ENCODE measurements around the gene TSNAX.

DNA sequence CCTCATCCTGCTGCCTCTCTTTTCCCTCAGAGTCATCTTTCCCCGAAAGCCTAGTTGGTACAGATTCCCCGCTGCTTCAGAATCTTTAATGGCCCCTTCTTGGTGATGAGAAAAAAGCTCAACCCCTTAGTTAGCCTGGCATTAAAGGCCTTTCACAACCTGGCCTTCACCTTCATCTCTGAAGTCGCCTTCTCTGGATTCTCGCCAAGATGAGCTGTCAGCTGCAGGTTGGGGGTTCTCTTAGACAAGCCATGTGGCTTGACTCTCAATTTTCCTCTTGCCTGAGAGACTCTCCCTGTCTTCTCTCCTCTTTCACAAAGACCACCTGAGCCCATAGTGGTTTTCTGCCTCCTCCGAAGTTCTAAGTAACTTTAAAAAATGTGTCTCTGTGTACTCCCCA lies 82.6 kb downstream of the TSNAX start:
- TF ChIP-seq MXI1 (IDR thresholded peaks at IDR 0.05; ENCODE audit: borderline replicate concordance, low read depth, low read length) (no peak), POLR2A (IDR thresholded peaks at IDR 0.05; ENCODE audit: low read depth, low read length) (no peak), MAFK (IDR thresholded peaks at IDR 0.05; ENCODE audit: low read depth, low read length) (no peak), BHLHE40 (IDR thresholded peaks at IDR 0.05; ENCODE audit: low read depth, low read length) (no peak), RAD21 (IDR thresholded peaks at IDR 0.05; ENCODE audit: low read length) (no peak), SMC3 (IDR thresholded peaks at IDR 0.05; ENCODE audit: low read depth, low read length) (no peak), RCOR1 (IDR thresholded peaks at IDR 0.05; ENCODE audit: insufficient replicate concordance, low read length) (no peak), MAZ (IDR thresholded peaks at IDR 0.05; ENCODE audit: borderline replicate concordance, low read depth, low read length) (no peak), FOS (IDR thresholded peaks at IDR 0.05; ENCODE audit: low read depth, low read length) (no peak), CHD1 (IDR thresholded peaks at IDR 0.05; ENCODE audit: low read depth, low read length) (no peak)
- TF ChIP-seq, protein P1, sequence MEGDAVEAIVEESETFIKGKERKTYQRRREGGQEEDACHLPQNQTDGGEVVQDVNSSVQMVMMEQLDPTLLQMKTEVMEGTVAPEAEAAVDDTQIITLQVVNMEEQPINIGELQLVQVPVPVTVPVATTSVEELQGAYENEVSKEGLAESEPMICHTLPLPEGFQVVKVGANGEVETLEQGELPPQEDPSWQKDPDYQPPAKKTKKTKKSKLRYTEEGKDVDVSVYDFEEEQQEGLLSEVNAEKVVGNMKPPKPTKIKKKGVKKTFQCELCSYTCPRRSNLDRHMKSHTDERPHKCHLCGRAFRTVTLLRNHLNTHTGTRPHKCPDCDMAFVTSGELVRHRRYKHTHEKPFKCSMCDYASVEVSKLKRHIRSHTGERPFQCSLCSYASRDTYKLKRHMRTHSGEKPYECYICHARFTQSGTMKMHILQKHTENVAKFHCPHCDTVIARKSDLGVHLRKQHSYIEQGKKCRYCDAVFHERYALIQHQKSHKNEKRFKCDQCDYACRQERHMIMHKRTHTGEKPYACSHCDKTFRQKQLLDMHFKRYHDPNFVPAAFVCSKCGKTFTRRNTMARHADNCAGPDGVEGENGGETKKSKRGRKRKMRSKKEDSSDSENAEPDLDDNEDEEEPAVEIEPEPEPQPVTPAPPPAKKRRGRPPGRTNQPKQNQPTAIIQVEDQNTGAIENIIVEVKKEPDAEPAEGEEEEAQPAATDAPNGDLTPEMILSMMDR (conservative IDR thresholded peaks at IDR 0.05; ENCODE audit: low read depth, low read length), result no peak
- TF ChIP-seq, protein P2, sequence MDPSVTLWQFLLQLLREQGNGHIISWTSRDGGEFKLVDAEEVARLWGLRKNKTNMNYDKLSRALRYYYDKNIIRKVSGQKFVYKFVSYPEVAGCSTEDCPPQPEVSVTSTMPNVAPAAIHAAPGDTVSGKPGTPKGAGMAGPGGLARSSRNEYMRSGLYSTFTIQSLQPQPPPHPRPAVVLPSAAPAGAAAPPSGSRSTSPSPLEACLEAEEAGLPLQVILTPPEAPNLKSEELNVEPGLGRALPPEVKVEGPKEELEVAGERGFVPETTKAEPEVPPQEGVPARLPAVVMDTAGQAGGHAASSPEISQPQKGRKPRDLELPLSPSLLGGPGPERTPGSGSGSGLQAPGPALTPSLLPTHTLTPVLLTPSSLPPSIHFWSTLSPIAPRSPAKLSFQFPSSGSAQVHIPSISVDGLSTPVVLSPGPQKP (IDR thresholded peaks at IDR 0.05; ENCODE audit: borderline replicate concordance, low read depth, low read length), result no peak
- TF ChIP-seq, protein P3, sequence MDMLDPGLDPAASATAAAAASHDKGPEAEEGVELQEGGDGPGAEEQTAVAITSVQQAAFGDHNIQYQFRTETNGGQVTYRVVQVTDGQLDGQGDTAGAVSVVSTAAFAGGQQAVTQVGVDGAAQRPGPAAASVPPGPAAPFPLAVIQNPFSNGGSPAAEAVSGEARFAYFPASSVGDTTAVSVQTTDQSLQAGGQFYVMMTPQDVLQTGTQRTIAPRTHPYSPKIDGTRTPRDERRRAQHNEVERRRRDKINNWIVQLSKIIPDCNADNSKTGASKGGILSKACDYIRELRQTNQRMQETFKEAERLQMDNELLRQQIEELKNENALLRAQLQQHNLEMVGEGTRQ (IDR thresholded peaks at IDR 0.05; ENCODE audit: low read depth, low read length), result no peak

Data from IMR-90 (cell line).